Measurements from ENCODE around the gene MBLAC2.

DNA sequence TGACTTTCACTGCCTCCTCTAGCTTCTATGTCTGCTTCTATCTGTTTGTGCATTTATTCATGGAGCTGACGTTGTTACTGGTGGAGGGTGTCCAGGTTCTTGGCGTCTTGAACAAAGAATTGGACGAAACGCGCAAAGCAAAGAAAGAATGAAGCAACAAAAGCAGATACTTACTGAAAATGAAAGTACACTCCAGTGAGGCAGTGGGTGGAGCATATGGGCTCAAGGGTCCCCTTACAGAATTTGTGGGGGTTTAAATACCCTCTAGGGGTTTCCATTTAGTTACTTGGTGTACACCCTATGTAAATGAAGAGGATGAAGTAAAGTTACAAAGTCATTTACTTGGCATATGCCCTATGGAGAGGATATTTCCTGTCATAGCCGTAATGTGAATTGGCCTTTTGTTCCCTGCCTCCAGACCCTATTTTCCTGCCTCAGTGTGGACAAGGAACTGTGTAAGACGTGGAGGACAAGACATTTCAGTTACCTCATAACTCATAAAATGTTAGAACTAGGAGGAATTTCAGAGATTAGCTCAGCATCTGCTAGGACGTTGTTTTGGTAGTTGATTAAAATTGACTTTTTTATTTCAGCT, 3.1 kb upstream of the MBLAC2 start:
- TF ChIP-seq CTCF (IDR thresholded peaks at IDR 0.05; ENCODE audit: insufficient read depth, low read depth, low read length): no peak
- TF ChIP-seq EZH2 (IDR thresholded peaks at IDR 0.05; ENCODE audit: insufficient read depth, low read length): no peak

Measured in astrocyte (in vitro differentiated cells and primary cell).